Fibroblast of the aortic adventitia (primary cell): ENCODE results near the gene LAPTM5. TPM values are rescaled to one million over a fixed set of nuclear protein-coding genes. Genes with fewer than 3 reads are reported as not detected.

Experiments
- DNase-seq: peaks from one replicate; pipeline ENCODE4 v3.0.0-alpha.2; 2010; ENCODE audit warnings: low read depth
- H3K4me3 ChIP-seq: 2 replicates; pipeline ENCODE4 v1.5.1; 2011; ENCODE audit warnings: low read depth, mild to moderate bottlenecking, control low read depth, low read length, moderate library complexity
- total RNA-seq: library from RNA; depleted of rRNA; stranded (reverse); fragments of >200 nt; gene quantifications from 2 replicates; pipeline ENCODE4 v1.2.3, GENCODE V29; 2012; ENCODE audit warnings: low replicate concordance
- TF ChIP-seq, protein P1 (sequence below): IDR thresholded peaks from 2 replicates; pipeline ENCODE4 v1.5.1; 2011; ENCODE audit warnings: mild to moderate bottlenecking, low read length, control low read depth, inconsistent platforms; ENCODE audit not compliant: insufficient read depth

Gene LAPTM5
- total RNA-seq, 1 donor, result 0.18 TPM

DNA sequence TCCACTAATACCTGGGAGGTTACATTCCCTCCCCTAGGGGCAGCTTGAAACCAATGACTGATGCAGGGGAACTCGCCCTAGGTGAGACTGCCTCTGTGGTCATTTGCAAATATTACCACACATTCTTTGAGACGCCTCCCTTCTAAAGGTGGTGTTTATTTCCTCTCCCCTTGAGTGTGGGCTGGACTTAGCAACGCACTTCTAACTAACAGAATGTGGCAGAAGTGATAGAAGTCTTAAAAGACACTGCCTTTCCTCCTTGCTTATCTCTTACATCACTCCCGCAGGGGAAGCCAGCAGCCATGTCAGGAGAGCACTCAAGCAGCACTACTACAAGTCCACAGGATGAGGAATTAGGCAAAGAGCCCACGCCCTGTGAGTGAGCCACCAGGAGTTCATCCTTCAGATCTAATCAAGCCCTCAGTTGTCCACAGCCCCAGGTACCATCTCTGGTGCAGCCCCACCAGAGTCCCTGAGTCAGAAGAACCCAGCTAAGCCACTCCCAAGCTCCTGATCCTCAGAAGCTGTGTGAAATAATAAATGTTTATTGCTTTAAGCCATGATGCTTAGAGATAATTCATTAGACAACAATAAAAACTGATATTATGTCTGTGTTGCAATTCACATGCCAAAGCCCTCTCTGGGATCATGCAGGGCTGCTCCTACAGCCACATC lies 19.4 kb downstream of the LAPTM5 start:
- TF ChIP-seq, protein P1, sequence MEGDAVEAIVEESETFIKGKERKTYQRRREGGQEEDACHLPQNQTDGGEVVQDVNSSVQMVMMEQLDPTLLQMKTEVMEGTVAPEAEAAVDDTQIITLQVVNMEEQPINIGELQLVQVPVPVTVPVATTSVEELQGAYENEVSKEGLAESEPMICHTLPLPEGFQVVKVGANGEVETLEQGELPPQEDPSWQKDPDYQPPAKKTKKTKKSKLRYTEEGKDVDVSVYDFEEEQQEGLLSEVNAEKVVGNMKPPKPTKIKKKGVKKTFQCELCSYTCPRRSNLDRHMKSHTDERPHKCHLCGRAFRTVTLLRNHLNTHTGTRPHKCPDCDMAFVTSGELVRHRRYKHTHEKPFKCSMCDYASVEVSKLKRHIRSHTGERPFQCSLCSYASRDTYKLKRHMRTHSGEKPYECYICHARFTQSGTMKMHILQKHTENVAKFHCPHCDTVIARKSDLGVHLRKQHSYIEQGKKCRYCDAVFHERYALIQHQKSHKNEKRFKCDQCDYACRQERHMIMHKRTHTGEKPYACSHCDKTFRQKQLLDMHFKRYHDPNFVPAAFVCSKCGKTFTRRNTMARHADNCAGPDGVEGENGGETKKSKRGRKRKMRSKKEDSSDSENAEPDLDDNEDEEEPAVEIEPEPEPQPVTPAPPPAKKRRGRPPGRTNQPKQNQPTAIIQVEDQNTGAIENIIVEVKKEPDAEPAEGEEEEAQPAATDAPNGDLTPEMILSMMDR, result no peak
- no peak for DNase-seq
- no peak overlapping the region for H3K4me3 ChIP-seq

DNA sequence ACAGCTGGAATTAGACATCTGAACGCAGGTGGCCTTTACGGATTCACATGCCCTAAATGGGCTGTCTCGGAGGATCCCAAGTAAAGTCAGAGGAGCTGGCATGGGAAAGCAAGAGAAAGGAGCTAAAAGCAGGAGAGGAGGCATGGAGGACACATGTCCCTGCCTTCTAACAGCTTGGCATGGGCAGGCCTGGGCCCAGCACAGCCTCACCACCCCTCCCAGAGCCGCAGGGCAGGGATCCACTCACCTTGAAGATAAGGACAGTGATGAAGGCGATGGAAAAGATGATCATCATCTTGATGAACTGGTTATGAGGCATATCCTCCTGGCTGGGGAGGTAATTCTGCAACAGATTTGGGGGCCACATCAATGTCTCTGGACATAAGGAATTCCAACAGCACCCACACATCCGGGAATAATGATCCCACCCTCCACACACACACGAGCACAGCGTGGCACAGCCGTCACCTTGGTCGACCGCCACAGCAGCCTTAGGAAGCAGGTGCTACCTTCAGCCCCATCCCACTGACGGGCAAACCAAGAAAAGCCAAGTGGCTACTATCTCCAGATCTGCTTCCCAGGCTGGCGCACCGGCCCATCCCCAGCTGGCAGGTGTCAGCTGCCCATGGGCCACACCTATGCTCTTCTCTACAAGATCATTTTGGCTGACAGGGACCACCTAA lies 20.1 kb downstream of the LAPTM5 start:
- no peak for DNase-seq
- TF ChIP-seq, protein P1, result no peak

DNA sequence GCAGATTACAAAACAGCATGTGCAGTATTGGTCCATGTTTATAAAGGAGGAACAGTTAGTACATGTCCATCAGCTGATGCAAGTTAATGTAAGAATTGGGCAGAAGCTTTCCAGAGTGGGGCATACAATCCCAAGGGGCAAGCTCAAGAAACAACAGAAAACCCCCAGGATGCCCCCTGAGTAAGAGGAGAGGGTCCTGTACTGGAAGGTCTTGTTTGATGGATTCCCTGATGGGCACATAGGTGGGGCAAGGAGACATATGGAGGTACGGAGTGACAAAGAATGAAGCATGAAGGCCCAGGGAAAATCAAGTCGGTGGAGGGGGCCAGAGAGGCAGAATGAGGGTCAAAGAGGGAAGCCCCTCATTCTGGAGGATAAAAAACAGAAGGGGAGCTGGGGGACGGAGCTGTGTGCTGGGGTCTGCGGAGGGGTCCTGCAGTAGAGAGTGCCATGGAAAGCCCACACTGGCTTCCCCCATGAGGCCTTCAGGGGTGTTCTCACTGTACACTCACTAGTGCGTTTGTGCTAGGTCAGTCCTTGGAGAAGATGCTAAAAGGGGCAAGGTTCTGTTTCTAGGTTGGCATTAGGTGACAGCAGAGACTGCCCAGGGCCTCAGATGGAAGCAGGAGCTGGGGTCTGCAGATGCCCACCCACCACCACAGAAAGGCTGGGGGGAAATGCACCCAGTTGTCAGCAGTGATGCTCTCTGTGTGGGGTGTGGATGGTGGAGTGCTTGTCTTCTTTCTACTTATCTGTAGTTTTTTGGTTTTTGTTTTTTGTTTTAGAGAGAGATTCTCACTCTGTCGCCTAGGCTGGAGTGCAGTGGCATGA lies 21.7 kb downstream of the LAPTM5 start:
- DNase-seq, result peak; percentile 32
- TF ChIP-seq, protein P1, result no peak
- no peak overlapping the region for H3K4me3 ChIP-seq

More for the DNA sequence above, 20.1 kb downstream of the LAPTM5 start:
- no peak overlapping the region for H3K4me3 ChIP-seq

DNA sequence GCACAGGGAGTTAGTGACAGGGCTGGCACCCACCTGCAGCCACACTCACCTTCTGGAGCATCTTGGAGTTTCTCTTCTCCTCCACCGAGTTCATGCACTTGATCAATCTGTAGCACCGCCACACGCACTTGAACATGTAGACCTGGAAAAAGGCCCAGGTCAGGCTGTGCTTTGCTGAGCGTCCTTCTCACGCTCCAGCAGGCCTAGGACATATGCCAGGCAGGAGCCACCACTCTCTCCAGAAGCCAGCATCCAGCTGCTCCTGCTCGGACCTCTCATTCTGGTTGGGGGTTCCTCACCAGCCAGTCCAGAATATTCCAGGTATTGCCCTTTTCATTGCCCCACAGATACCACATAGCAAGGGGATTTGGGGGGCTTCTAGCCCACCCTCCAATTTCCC lies 22.4 kb downstream of the LAPTM5 start:
- no peak for DNase-seq
- TF ChIP-seq, protein P1, result no peak
- no peak overlapping the region for H3K4me3 ChIP-seq

DNA sequence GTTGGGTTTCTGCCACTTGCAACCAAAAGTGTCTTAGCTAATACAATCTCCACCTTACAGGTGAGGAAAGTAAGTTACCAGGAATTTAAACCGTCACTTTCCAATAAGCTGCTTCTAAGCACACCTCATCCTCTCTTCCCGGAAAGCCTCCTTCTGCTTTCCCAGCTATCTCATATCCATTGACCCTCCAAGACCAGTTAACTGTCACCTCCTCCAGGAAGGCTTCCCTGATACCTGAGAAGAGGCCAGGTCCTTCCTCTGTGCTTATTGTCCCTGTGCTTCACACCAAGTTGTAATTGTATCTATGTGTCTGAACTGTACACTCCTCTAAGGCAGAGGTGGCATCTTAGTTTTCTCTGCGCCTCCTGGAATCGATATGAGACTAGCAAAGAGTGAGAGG lies 23.0 kb downstream of the LAPTM5 start:
- no peak for DNase-seq

DNA sequence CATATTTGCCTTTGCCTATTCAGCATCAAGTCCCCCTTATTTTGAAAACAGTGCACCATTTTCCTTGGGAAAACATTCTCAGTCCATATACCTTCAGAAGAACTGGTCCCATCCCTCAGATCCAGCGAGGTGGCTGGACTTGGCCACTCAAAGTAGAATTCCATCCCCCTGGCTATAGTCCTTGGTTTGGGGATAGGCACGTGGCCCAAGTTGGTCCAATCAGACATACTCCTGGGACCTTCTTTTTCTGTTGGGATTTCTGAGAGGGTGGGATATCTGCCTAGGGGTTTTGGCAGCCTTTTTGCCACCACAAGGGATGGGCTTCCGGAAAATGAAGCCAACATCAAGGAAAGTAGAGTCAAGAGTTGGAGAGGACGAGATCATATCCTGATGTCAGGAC lies 23.5 kb downstream of the LAPTM5 start:
- TF ChIP-seq, protein P1, result no peak
- DNase-seq, result no peak
- H3K4me3 ChIP-seq, result no peak overlapping the region

More for the DNA sequence above, 23.0 kb downstream of the LAPTM5 start:
- TF ChIP-seq, protein P1, result no peak
- H3K4me3 ChIP-seq, result no peak overlapping the region
